Loucy (cell line): Measurements from ENCODE around the gene MTHFSD.

ENCODE experiments used
- H2AFZ ChIP-seq: fragments of 200-600 bp; sonication (generic); 2 replicates; pipeline ENCODE4 v1.6.0; 2016; ENCODE audit warnings: antibody characterized with exemption, mild to moderate bottlenecking, low read length, moderate library complexity
- H3F3A ChIP-seq: fragments of 200-600 bp; 2 replicates; pipeline ENCODE4 v1.6.0; 2016; ENCODE audit warnings: antibody characterized with exemption, low read depth, mild to moderate bottlenecking
- H3K27me3 ChIP-seq: fragments of 200-600 bp; sonication (generic); 2 replicates; pipeline ENCODE4 v1.6.1; 2014; ENCODE audit warnings: low read length, mild to moderate bottlenecking; ENCODE audit not compliant: insufficient read depth, poor library complexity, severe bottlenecking
- H3K36me3 ChIP-seq: fragments of 200-600 bp; sonication (generic); 2 replicates; pipeline ENCODE4 v1.6.1; 2016; ENCODE audit warnings: low read length; ENCODE audit not compliant: insufficient read depth
- H3K4me1 ChIP-seq: fragments of 200-600 bp; sonication (generic); 2 replicates; pipeline ENCODE4 v1.5.1; 2014; ENCODE audit warnings: low read length, mild to moderate bottlenecking; ENCODE audit not compliant: insufficient read depth, poor library complexity, severe bottlenecking
- H3K4me2 ChIP-seq: fragments of 200-600 bp; sonication (generic); 2 replicates; pipeline ENCODE4 v1.6.0; 2014; ENCODE audit warnings: antibody characterized with exemption, low read length, low read depth, mild to moderate bottlenecking; ENCODE audit not compliant: poor library complexity, severe bottlenecking
- H3K4me3 ChIP-seq: fragments of 200-600 bp; sonication (generic); 2 replicates; pipeline ENCODE4 v1.5.1; 2014; ENCODE audit warnings: low read length, mild to moderate bottlenecking, mixed read lengths; ENCODE audit not compliant: poor library complexity, severe bottlenecking
- H3K79me2 ChIP-seq: fragments of 200-600 bp; sonication (generic); 2 replicates; pipeline ENCODE4 v1.6.1; 2014; ENCODE audit warnings: low read length; ENCODE audit not compliant: insufficient read depth
- H3K9ac ChIP-seq: fragments of 200-600 bp; sonication (generic); 2 replicates; pipeline ENCODE4 v1.6.0; 2014; ENCODE audit warnings: mild to moderate bottlenecking, low read depth, low read length, moderate library complexity; ENCODE audit not compliant: poor library complexity, severe bottlenecking
- H3K9me2 ChIP-seq: fragments of 200-600 bp; sonication (generic); replicated peaks from 2 replicates; pipeline ENCODE4 v1.6.1; 2016; ENCODE audit warnings: low read depth, low read length, mixed read lengths
- H3K9me3 ChIP-seq: fragments of 200-600 bp; sonication (generic); 2 replicates; pipeline ENCODE4 v1.6.1; 2014; ENCODE audit warnings: mild to moderate bottlenecking, antibody characterized with exemption, low read length, low read depth; ENCODE audit not compliant: insufficient read depth
- H4K20me1 ChIP-seq: fragments of 200-600 bp; sonication (generic); 2 replicates; pipeline ENCODE4 v1.6.0; 2014; ENCODE audit warnings: antibody characterized with exemption, low read length, mild to moderate bottlenecking; ENCODE audit not compliant: insufficient read depth, poor library complexity, severe bottlenecking
- CTCF ChIP-seq: fragments of 200-600 bp; sonication (generic); conservative IDR thresholded peaks from 2 replicates; pipeline ENCODE4 v1.5.1; 2014; ENCODE audit warnings: mild to moderate bottlenecking, antibody characterized with exemption, low read length
- EZH2phosphoT487 ChIP-seq: fragments of 200-600 bp; IDR thresholded peaks from 2 replicates; pipeline ENCODE4 v1.6.1; 2018; ENCODE audit warnings: antibody characterized with exemption, mild to moderate bottlenecking, moderate library complexity, borderline replicate concordance

The MTHFSD gene

GRCh38 chr16:86492267-86492960 is 62.6 kb downstream of the MTHFSD start:
- H3K9ac ChIP-seq = no peak overlapping the region
- H3K36me3 ChIP-seq = no peaks in the 10 kb centered on the region
- H3K9me3 ChIP-seq = no peaks in the 10 kb centered on the region
- H3K79me2 ChIP-seq = no peaks in the 10 kb centered on the region
- H3F3A ChIP-seq = no peaks in the 10 kb centered on the region
- no peaks in the 10 kb centered on the region for H3K27me3 ChIP-seq
- no peak overlapping the region for H3K4me3 ChIP-seq
- TF ChIP-seq CTCF (no peak), EZH2phosphoT487 (no peak)
- H3K4me2 ChIP-seq = no peak overlapping the region
- no peaks in the 10 kb centered on the region for H4K20me1 ChIP-seq
- H3K9me2 ChIP-seq = no peaks in the 10 kb centered on the region
- no peak overlapping the region for H2AFZ ChIP-seq
- no peaks in the 10 kb centered on the region for H3K4me1 ChIP-seq

GRCh38 chr16:86491640-86492023 is 63.4 kb downstream of the MTHFSD start:
- no peaks in the 10 kb centered on the region for H3K27me3 ChIP-seq
- no peaks in the 10 kb centered on the region for H3K36me3 ChIP-seq

GRCh38 chr16:86490859-86491639 is 64.0 kb downstream of the MTHFSD start:
- TF ChIP-seq CTCF (no peak), EZH2phosphoT487 (no peak)
- no peaks in the 10 kb centered on the region for H3K9me3 ChIP-seq
- no peaks in the 10 kb centered on the region for H3K36me3 ChIP-seq
- H3K4me1 ChIP-seq = no peaks in the 10 kb centered on the region
- no peaks in the 10 kb centered on the region for H4K20me1 ChIP-seq
- H3K9me2 ChIP-seq = no peaks in the 10 kb centered on the region
- H3F3A ChIP-seq = no peaks in the 10 kb centered on the region
- H3K27me3 ChIP-seq = no peaks in the 10 kb centered on the region
- no peak overlapping the region for H3K4me3 ChIP-seq
- no peak overlapping the region for H2AFZ ChIP-seq
- H3K9ac ChIP-seq = no peak overlapping the region
- H3K79me2 ChIP-seq = no peaks in the 10 kb centered on the region
- no peak overlapping the region for H3K4me2 ChIP-seq

More at GRCh38 chr16:86491640-86492023, 63.4 kb downstream of the MTHFSD start:
- TF ChIP-seq CTCF = no peak
- no peak for TF ChIP-seq EZH2phosphoT487
- Histone ChIP-seq H2AFZ (no peak overlapping the region), H3K4me2 (no peak overlapping the region), H3K4me1 (no peaks in the 10 kb centered on the region), H4K20me1 (no peaks in the 10 kb centered on the region), H3K9ac (no peak overlapping the region), H3K4me3 (no peak overlapping the region), H3F3A (no peaks in the 10 kb centered on the region), H3K9me2 (no peaks in the 10 kb centered on the region), H3K79me2 (no peaks in the 10 kb centered on the region), H3K9me3 (no peaks in the 10 kb centered on the region)
